Endothelial cell (in vitro differentiated cells): Measurements from ENCODE around the gene ATF6B. TPM values are rescaled to one million over a fixed set of nuclear protein-coding genes. Genes with fewer than 3 reads are reported as not detected.
"Not testable (repeated sequence)": the region's sequence is repeated elsewhere in the genome, so short reads cannot be mapped to it uniquely, and the experiment has no call there.

ENCODE experiments used
- DNase-seq: peaks from one replicate; pipeline ENCODE4 v3.0.0; 2021; ENCODE audit warnings: low spot score
- H3K27ac Mint-ChIP-seq: one replicate; pipeline ENCODE4 v1.8.0; 2021; ENCODE audit warnings: mixed read lengths, inconsistent platforms; ENCODE audit not compliant: unreplicated experiment
- H3K27me3 Mint-ChIP-seq: one replicate; pipeline ENCODE4 v1.8.0; 2021; ENCODE audit warnings: mild to moderate bottlenecking, moderate library complexity, mixed read lengths, inconsistent platforms; ENCODE audit not compliant: unreplicated experiment
- H3K36me3 Mint-ChIP-seq: one replicate; pipeline ENCODE4 v1.8.0; 2021; ENCODE audit warnings: mild to moderate bottlenecking, low read depth, mixed read lengths, inconsistent platforms; ENCODE audit not compliant: unreplicated experiment
- H3K4me1 Mint-ChIP-seq: one replicate; pipeline ENCODE4 v1.8.0; 2021; ENCODE audit warnings: mild to moderate bottlenecking, mixed read lengths, inconsistent platforms; ENCODE audit not compliant: unreplicated experiment
- H3K4me3 Mint-ChIP-seq: one replicate; pipeline ENCODE4 v1.8.0; 2021; ENCODE audit warnings: mild to moderate bottlenecking, mixed read lengths, inconsistent platforms; ENCODE audit not compliant: unreplicated experiment
- H3K9me3 Mint-ChIP-seq: one replicate; pipeline ENCODE4 v1.8.0; 2021; ENCODE audit warnings: mixed read lengths, inconsistent platforms; ENCODE audit not compliant: unreplicated experiment
- total RNA-seq: library from RNA; stranded (reverse); fragmentation: NEBNext Ultra II Directional; extraction: Animal tissue kit (Norgen Biotek cat#: 25700); gene quantifications from one replicate; pipeline ENCODE4 v1.2.1, GENCODE V29; 2021; ENCODE audit not compliant: unreplicated experiment
- TF ChIP-seq, protein P1 (sequence below): fragments of 200-600 bp; sonication (generic); IDR thresholded peaks from one replicate; pipeline ENCODE4 v1.5.0; 2021; ENCODE audit warnings: antibody characterized with exemption; ENCODE audit not compliant: unreplicated experiment

Gene ATF6B
- total RNA-seq, 1 donor from 2014 or later, result 72.9 TPM

DNA sequence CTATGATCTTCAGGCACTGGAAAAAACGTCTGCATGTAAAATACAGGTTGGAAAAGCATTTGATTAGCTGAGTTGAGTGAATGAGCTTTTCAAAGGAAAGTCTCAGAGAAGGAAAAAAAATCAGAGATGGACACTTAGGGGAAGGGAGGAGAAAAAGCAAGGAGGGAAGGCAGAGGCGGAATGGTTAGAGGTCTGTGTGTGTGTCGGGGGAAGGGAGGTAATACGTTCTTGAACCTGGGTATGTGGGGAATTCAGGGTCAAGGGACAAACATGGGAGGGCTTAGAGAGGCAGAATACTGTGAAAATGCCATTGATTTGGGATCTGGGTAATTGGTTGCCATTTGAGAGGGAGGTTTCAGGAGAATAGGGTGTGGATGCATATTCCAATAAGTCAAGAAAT is 18.6 kb upstream of the ATF6B start:
- Mint-ChIP-seq H3K4me1 (peaks cover 26% of the 10 kb centered on the region), H3K36me3 (peaks cover 7% of the 10 kb centered on the region), H3K27me3 (peaks cover 23% of the 10 kb centered on the region), H3K9me3 (no peaks in the 10 kb centered on the region), H3K4me3 (no peak overlapping the region), H3K27ac (no peak overlapping the region)
- DNase-seq, result no peak
- TF ChIP-seq, protein P1, sequence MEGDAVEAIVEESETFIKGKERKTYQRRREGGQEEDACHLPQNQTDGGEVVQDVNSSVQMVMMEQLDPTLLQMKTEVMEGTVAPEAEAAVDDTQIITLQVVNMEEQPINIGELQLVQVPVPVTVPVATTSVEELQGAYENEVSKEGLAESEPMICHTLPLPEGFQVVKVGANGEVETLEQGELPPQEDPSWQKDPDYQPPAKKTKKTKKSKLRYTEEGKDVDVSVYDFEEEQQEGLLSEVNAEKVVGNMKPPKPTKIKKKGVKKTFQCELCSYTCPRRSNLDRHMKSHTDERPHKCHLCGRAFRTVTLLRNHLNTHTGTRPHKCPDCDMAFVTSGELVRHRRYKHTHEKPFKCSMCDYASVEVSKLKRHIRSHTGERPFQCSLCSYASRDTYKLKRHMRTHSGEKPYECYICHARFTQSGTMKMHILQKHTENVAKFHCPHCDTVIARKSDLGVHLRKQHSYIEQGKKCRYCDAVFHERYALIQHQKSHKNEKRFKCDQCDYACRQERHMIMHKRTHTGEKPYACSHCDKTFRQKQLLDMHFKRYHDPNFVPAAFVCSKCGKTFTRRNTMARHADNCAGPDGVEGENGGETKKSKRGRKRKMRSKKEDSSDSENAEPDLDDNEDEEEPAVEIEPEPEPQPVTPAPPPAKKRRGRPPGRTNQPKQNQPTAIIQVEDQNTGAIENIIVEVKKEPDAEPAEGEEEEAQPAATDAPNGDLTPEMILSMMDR, result no peak

GRCh38 chr6:32146287-32146686 is 18.2 kb upstream of the ATF6B start:
- Mint-ChIP-seq H3K27me3 (peaks cover 23% of the 10 kb centered on the region), H3K4me1 (peaks cover 24% of the 10 kb centered on the region), H3K4me3 (no peak overlapping the region), H3K9me3 (no peaks in the 10 kb centered on the region), H3K36me3 (peaks cover 7% of the 10 kb centered on the region), H3K27ac (no peak overlapping the region)
- TF ChIP-seq, protein P1, result no peak
- DNase-seq, result no peak

GRCh38 chr6:32144238-32144637 is 16.2 kb upstream of the ATF6B start:
- not testable (repeated sequence) for H3K4me3 Mint-ChIP-seq, DNase-seq, H3K27ac Mint-ChIP-seq, H3K9me3 Mint-ChIP-seq, H3K36me3 Mint-ChIP-seq
- peaks cover 14% of the 10 kb centered on the region for H3K27me3 Mint-ChIP-seq
- peaks cover 13% of the 10 kb centered on the region for H3K4me1 Mint-ChIP-seq

DNA sequence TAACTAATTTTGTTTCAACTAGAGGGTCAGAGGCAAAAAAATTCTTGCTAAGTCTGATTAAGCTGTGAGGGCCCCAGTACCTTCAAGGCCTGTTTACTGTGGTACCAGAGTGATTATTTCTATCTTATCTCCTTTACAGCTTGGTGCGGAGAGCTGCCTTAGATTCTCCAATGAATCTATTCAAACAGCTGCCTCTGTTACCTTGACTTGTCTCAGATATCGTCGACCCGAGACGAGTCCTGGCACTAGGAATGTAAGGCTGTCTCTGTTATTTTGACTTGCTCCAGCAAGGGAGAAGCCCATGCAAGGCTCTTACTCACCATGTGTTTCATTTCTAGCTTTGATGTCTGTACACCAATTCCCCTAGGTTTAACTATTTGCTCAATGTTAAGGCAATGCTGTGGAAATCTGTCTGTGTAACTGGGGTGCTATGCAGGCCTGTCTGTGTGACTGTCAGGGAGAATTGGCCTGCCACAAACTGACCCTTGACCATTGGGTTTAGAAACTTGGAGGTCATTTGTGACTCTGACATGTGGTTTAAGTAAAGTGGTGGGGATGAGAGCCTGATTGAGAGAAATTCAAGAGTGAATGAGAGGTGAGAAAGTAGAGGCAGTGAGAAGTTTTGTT is 12.5 kb upstream of the ATF6B start:
- H3K4me3 Mint-ChIP-seq, result no peak overlapping the region
- no peak overlapping the region for H3K27ac Mint-ChIP-seq
- no peaks in the 10 kb centered on the region for H3K4me1 Mint-ChIP-seq
- no peaks in the 10 kb centered on the region for H3K36me3 Mint-ChIP-seq
- H3K9me3 Mint-ChIP-seq, result no peaks in the 10 kb centered on the region
- no peak for DNase-seq
- peaks cover 3% of the 10 kb centered on the region for H3K27me3 Mint-ChIP-seq
- TF ChIP-seq, protein P1, result no peak

GRCh38 chr6:32139590-32139989 is 11.5 kb upstream of the ATF6B start:
- Mint-ChIP-seq H3K27me3 (peaks cover 3% of the 10 kb centered on the region), H3K36me3 (no peaks in the 10 kb centered on the region), H3K9me3 (no peaks in the 10 kb centered on the region), H3K4me3 (no peak overlapping the region), H3K27ac (no peak overlapping the region), H3K4me1 (no peaks in the 10 kb centered on the region)
- DNase-seq, result no peak
- TF ChIP-seq, protein P1, result no peak
